Measurements from ENCODE around the gene EID3. TPM values are rescaled to one million over a fixed set of nuclear protein-coding genes. Genes with fewer than 3 reads are reported as not detected.

The EID3 gene
- total and polyA plus RNA-seq, 2 of the 8 experiments (the other 6 are each of a cell fraction or from before 2014, with no cell fraction given) = 1.2 to 2.8 TPM

DNA sequence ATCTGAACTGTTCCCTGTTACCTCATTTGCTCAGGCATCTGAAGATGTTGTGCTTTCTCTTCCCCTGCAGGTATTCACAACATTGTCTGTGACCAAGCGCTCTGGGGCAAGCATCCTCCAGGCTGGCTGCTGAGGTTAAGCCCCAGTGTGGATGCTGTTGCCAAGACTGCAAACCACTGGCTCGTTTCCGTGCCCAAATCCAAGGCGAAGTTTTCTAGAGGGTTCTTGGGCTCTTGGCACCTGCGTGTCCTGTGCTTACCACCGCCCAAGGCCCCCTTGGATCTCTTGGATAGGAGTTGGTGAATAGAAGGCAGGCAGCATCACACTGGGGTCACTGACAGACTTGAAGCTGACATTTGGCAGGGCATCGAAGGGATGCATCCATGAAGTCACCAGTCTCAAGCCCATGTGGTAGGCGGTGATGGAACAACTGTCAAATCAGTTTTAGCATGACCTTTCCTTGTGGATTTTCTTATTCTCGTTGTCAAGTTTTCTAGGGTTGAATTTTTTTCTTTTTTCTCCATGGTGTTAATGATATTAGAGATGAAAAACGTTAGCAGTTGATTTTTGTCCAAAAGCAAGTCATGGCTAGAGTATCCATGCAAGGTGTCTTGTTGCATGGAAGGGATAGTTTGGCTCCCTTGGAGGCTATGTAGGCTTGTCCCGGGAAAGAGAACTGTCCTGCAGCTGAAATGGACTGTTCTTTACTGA is 44.9 kb downstream of the EID3 start:
- peaks cover 0 to 7% of the 10 kb centered on the region in 2 experiments for H4K20me1 ChIP-seq (replicated peaks in 1 of 2; ENCODE audit: control insufficient read depth in 1 of 2, insufficient read depth in 2 of 2, low read length in 2 of 2)
- no peak overlapping the region for H2BK15ac ChIP-seq (ENCODE audit: low read length)
- no peaks in the 10 kb centered on the region; the same call in 1 of the 2 replicates for H3K79me1 ChIP-seq (ENCODE audit: low read depth, low read length)
- FAIRE-seq = no peak
- no peak overlapping the region for H2BK20ac ChIP-seq (ENCODE audit: low read length)
- no peak overlapping the region for H2AK5ac ChIP-seq (ENCODE audit: low read depth, low read length)
- no peak overlapping the region for H3K14ac ChIP-seq (ENCODE audit: insufficient read length)
- no peak overlapping the region for H2BK12ac ChIP-seq (ENCODE audit: low read depth, low read length)
- no peaks in the 10 kb centered on the region for H3K23me2 ChIP-seq (ENCODE audit: low read depth, low read length)
- H3K27ac ChIP-seq (ENCODE audit: low read depth, low read length) = no peak overlapping the region
- no peak overlapping the region for H3K9ac ChIP-seq (replicated peaks in 1 of 4; ENCODE audit: extremely low read depth in 1 of 4, low read depth in 3 of 4, low read length in 3 of 4)
- H3K4me3 ChIP-seq (ENCODE audit: extremely low read depth in 1 of 4, insufficient read depth in 2 of 4, low read depth in 3 of 4, low read length in 4 of 4) = no peak overlapping the region
- no peak for DNase-seq (ENCODE audit: low read depth in 1 of 2, low spot score in 2 of 2)
- no peak overlapping the region for H4K8ac ChIP-seq (ENCODE audit: extremely low read depth, insufficient read depth, low read length)
- no peak overlapping the region for H3K4ac ChIP-seq (replicated peaks; ENCODE audit: insufficient read length, low read depth, low read length)
- POLR2A ChIA-PET (ENCODE audit: partially characterized antibody) = interaction anchor here (1.7 kb wide), 1 partner anchor 30 kb away, joined by 4 read pairs; no protein-coding TSS in a partner anchor
- H3K36me3 ChIP-seq (ENCODE audit: control insufficient read depth in 2 of 4, insufficient read depth in 4 of 4, low read length in 3 of 4) = peaks cover 9 to 33% (median 10%) of the 10 kb centered on the region in 4 experiments
- no peak overlapping the region for H3K56ac ChIP-seq (replicated peaks; ENCODE audit: insufficient read length, low read depth, low read length)
- 0 out of 4 replicates have a peak, but pooled peaks cover 0 to 3% of the 10 kb centered on the region in 2 experiments for H3K79me2 ChIP-seq (ENCODE audit: control insufficient read depth in 1 of 2, insufficient read depth in 2 of 2, low read length in 2 of 2)
- no peak overlapping the region for H2BK5ac ChIP-seq (ENCODE audit: low read depth, low read length)
- WGBS, 2 experiments (ENCODE audit: extremely low coverage in 1 of 2, insufficient coverage in 1 of 2, insufficient read length in 1 of 2, insufficient replicate concordance in 2 of 2, low coverage in 1 of 2, low lambda C conversion rate in 2 of 2, missing lambda C conversion rate in 1 of 2) = 89% methylated on average over 11 of the region's 11 CpGs; no CpG with 5 or more reads in 1 of the 2 experiments
- H3K4me2 ChIP-seq (ENCODE audit: insufficient read depth in 1 of 2, low read depth in 2 of 2, low read length in 2 of 2) = no peak overlapping the region
- H2AFZ ChIP-seq (ENCODE audit: low read length) = no peak overlapping the region
- H4K5ac ChIP-seq (ENCODE audit: insufficient read length, low read depth, low read length) = no peak overlapping the region
- no peak overlapping the region for H2BK120ac ChIP-seq (replicated peaks; ENCODE audit: low read depth, low read length)
- H4K91ac ChIP-seq (replicated peaks; ENCODE audit: insufficient read length, low read length) = no peak overlapping the region
- no peak overlapping the region for H3K23ac ChIP-seq (ENCODE audit: insufficient read length)
- H3K27me3 ChIP-seq (replicated peaks in 1 of 4; ENCODE audit: control insufficient read depth in 3 of 4, extremely low read depth in 1 of 4, insufficient read depth in 3 of 4, low read length in 3 of 4) = no peaks in the 10 kb centered on the region
- CTCF ChIA-PET (ENCODE audit: partially characterized antibody) = interaction anchor here (0.9 to 2.9 kb wide), 2 partner anchors 9 to 10 kb away, joined by 4 to 11 read pairs; no protein-coding TSS in a partner anchor
- no peak overlapping the region for H3K18ac ChIP-seq (ENCODE audit: extremely low read depth, low read length)
- H3K9me3 ChIP-seq (ENCODE audit: insufficient read depth in 2 of 2, low read depth in 1 of 2, low read length in 1 of 2) = no peaks in the 10 kb centered on the region
- peaks cover 0 to 8% (median 6%) of the 10 kb centered on the region in 4 experiments; a peak in 5 of 7 replicates for H3K4me1 ChIP-seq (replicated peaks in 1 of 4; ENCODE audit: control insufficient read depth in 3 of 4, insufficient read depth in 4 of 4, low read length in 3 of 4)
- TF ChIP-seq SRF (IDR thresholded peaks at IDR 0.05; ENCODE audit: low read depth, low read length) = no peak
- no peak for TF ChIP-seq RFX5 (IDR thresholded peaks at IDR 0.05; ENCODE audit: borderline replicate concordance, low read depth, low read length)
- TF ChIP-seq CREB1 (IDR thresholded peaks at IDR 0.05) = no peak
- TF ChIP-seq SIN3A (conservative IDR thresholded peaks at IDR 0.05 in 1 of 2, IDR thresholded peaks at IDR 0.05 in 1 of 2; ENCODE audit: low read depth in 1 of 2, low read length in 2 of 2) = no peak
- no peak for TF ChIP-seq ZNF274 (IDR thresholded peaks at IDR 0.05; ENCODE audit: borderline replicate concordance, extremely low read depth, low read length)
- TF ChIP-seq NRF1 (IDR thresholded peaks at IDR 0.05; ENCODE audit: low read depth, low read length) = no peak
- TF ChIP-seq SP1 (IDR thresholded peaks at IDR 0.05; ENCODE audit: low read depth, low read length) = no peak
- no peak for TF ChIP-seq CEBPB (IDR thresholded peaks at IDR 0.05; ENCODE audit: low read depth, low read length)
- no peak for TF ChIP-seq GABPA (IDR thresholded peaks at IDR 0.05; ENCODE audit: borderline replicate concordance, insufficient read depth, low read length)
- TF ChIP-seq MAFK (IDR thresholded peaks at IDR 0.05; ENCODE audit: low read depth, low read length) = no peak
- no peak for TF ChIP-seq SUZ12 (IDR thresholded peaks at IDR 0.05; ENCODE audit: low read length)
